Smooth muscle cell of trachea (primary cell): ENCODE data around the gene CRYGC. TPM values are rescaled to one million over a fixed set of nuclear protein-coding genes. Genes with fewer than 3 reads are reported as not detected.

Experiments
- total RNA-seq: library from RNA; depleted of rRNA; stranded (reverse); fragments of >200 nt; gene quantifications from 2 replicates; pipeline ENCODE4 v1.2.1, GENCODE V29; 2014

The CRYGC gene
- not detected in 2 replicates for total RNA-seq

GRCh38 chr2:208129744-208130711 lies at the start of gene CRYGC:
Gene CRYGC, minus strand, starts transcription at chr2:208129828. Its CDS starts 36 bp downstream, at chr2:208129792.

GRCh38 chr2:208163489-208163888 lies 33.9 kb upstream of the CRYGC start, which contains the start of gene CRYGA:
Gene CRYGA, minus strand, starts transcription at chr2:208163589. Its CDS starts 33 bp downstream, at chr2:208163556.

GRCh38 chr2:208146006-208146405 lies 16.4 kb upstream of the CRYGC start, which contains the start of gene CRYGB:
Gene CRYGB, minus strand, starts transcription at chr2:208146158. Its CDS starts 38 bp downstream, at chr2:208146120.

GRCh38 chr2:208124013-208124715 lies 5.5 kb downstream of the CRYGC start, which contains the start of gene CRYGD:
Gene CRYGD, minus strand, starts transcription at chr2:208124524. Its CDS starts 51 bp downstream, at chr2:208124473.

Other genes with a start within 250 kb of the CRYGC start
- gene PLEKHM3, start 104.3 kb downstream of the CRYGC start, total RNA-seq = 15.6 and 16.0 TPM in 2 replicates
- not detected in 2 replicates for gene CRYGD, start 5.3 kb downstream of the CRYGC start, total RNA-seq
- gene CRYGB, start 16.3 kb upstream of the CRYGC start, total RNA-seq = not detected in 2 replicates
- gene CRYGA, start 33.8 kb upstream of the CRYGC start, total RNA-seq = not detected in 2 replicates
- gene C2orf80, start 60.2 kb upstream of the CRYGC start, total RNA-seq = not detected in 2 replicates
- 236 and 313 TPM in 2 replicates for gene IDH1, start 125.2 kb upstream of the CRYGC start, total RNA-seq
- 36.4 and 38.0 TPM in 2 replicates for gene PIKFYVE, start 136.4 kb upstream of the CRYGC start, total RNA-seq